IPS-18c (cell line): ENCODE measurements around the gene MTUS2.

ENCODE experiments used
- H3K4me3 ChIP-seq: 2 replicates; pipeline ENCODE4 v1.7.0; 2013; ENCODE audit warnings: low read depth, mild to moderate bottlenecking, low read length, moderate library complexity; ENCODE audit not compliant: insufficient read depth
- H3K9me3 ChIP-seq: one replicate; pipeline ENCODE4 v1.6.1; 2013; ENCODE audit warnings: mild to moderate bottlenecking, low read length, moderate library complexity; ENCODE audit not compliant: control insufficient read depth, insufficient read depth

The MTUS2 gene

GRCh38 chr13:29476046-29476445 lies 655.9 kb downstream of the MTUS2 start:
- Histone ChIP-seq H3K4me3 (no peak overlapping the region), H3K9me3 (no peaks in the 10 kb centered on the region)

GRCh38 chr13:29479716-29480492 lies 659.8 kb downstream of the MTUS2 start:
- H3K9me3 ChIP-seq: no peaks in the 10 kb centered on the region
- no peak overlapping the region for H3K4me3 ChIP-seq

GRCh38 chr13:29480893-29481525 lies 660.9 kb downstream of the MTUS2 start:
- Histone ChIP-seq H3K4me3 (no peak overlapping the region), H3K9me3 (no peaks in the 10 kb centered on the region)

GRCh38 chr13:29481603-29482002 lies 661.5 kb downstream of the MTUS2 start:
- Histone ChIP-seq H3K9me3 (no peaks in the 10 kb centered on the region), H3K4me3 (no peak overlapping the region)

GRCh38 chr13:29482504-29482903 lies 662.4 kb downstream of the MTUS2 start:
- H3K4me3 ChIP-seq: no peak overlapping the region
- no peaks in the 10 kb centered on the region for H3K9me3 ChIP-seq

- Histone ChIP-seq H3K4me3 (no peak overlapping the region), H3K9me3 (no peaks in the 10 kb centered on the region)
Measured at GRCh38 chr13:29483211-29483610, 663.1 kb downstream of the MTUS2 start.

GRCh38 chr13:29483623-29484022 lies 663.5 kb downstream of the MTUS2 start:
- no peaks in the 10 kb centered on the region for H3K9me3 ChIP-seq
- no peak overlapping the region for H3K4me3 ChIP-seq

- no peaks in the 10 kb centered on the region for H3K9me3 ChIP-seq
- H3K4me3 ChIP-seq: no peak overlapping the region
Measured at GRCh38 chr13:29484236-29484635, 664.1 kb downstream of the MTUS2 start.

GRCh38 chr13:29484796-29485195 lies 664.7 kb downstream of the MTUS2 start:
- Histone ChIP-seq H3K9me3 (no peaks in the 10 kb centered on the region), H3K4me3 (no peak overlapping the region)

GRCh38 chr13:29486551-29486950 lies 666.4 kb downstream of the MTUS2 start:
- H3K4me3 ChIP-seq: no peak overlapping the region
- H3K9me3 ChIP-seq: no peaks in the 10 kb centered on the region

GRCh38 chr13:29487466-29488454 lies 667.6 kb downstream of the MTUS2 start:
- no peaks in the 10 kb centered on the region for H3K9me3 ChIP-seq
- H3K4me3 ChIP-seq: no peak overlapping the region

- H3K9me3 ChIP-seq: no peaks in the 10 kb centered on the region
- H3K4me3 ChIP-seq: no peak overlapping the region
Measured at GRCh38 chr13:29489650-29490560, 669.8 kb downstream of the MTUS2 start.

- no peaks in the 10 kb centered on the region for H3K9me3 ChIP-seq
- H3K4me3 ChIP-seq: no peak overlapping the region
Measured at GRCh38 chr13:29490561-29490885, 670.4 kb downstream of the MTUS2 start.

- H3K9me3 ChIP-seq: no peaks in the 10 kb centered on the region
- H3K4me3 ChIP-seq: no peak overlapping the region
Measured at GRCh38 chr13:29491248-29491647, 671.1 kb downstream of the MTUS2 start.

GRCh38 chr13:29493796-29494195 lies 673.7 kb downstream of the MTUS2 start:
- Histone ChIP-seq H3K4me3 (no peak overlapping the region), H3K9me3 (no peaks in the 10 kb centered on the region)

GRCh38 chr13:29494520-29494919 lies 674.4 kb downstream of the MTUS2 start:
- H3K9me3 ChIP-seq: no peaks in the 10 kb centered on the region
- no peak overlapping the region for H3K4me3 ChIP-seq

GRCh38 chr13:29496241-29496712 lies 676.1 kb downstream of the MTUS2 start:
- H3K4me3 ChIP-seq: no peak overlapping the region

More at GRCh38 chr13:29496241-29496712, 676.1 kb downstream of the MTUS2 start:
- H3K9me3 ChIP-seq: no peaks in the 10 kb centered on the region
